Measurements from ENCODE around the gene LGALS9. TPM values are rescaled to one million over a fixed set of nuclear protein-coding genes. Genes with fewer than 3 reads are reported as not detected.

The LGALS9 gene
- polyA plus RNA-seq, 1 donor from 2014 or later, result not detected

GRCh38 chr17:27659683-27660082 is 28.7 kb downstream of the LGALS9 start:
- Histone ChIP-seq H3K27me3 (ENCODE audit: insufficient read depth, low read depth, low read length) (no peaks in the 10 kb centered on the region), H3K4me2 (ENCODE audit: low read length) (no peak overlapping the region), H4K20me1 (ENCODE audit: insufficient read depth) (no peaks in the 10 kb centered on the region), H3K36me3 (ENCODE audit: insufficient read depth, low read length) (no peaks in the 10 kb centered on the region), H3K9ac (ENCODE audit: low read length) (no peak overlapping the region), H3K79me2 (replicated peaks; ENCODE audit: insufficient read depth, low read length) (no peaks in the 10 kb centered on the region), H3K9me3 (ENCODE audit: low read length) (no peaks in the 10 kb centered on the region), H3K9me2 (ENCODE audit: insufficient read depth, low read length) (no peaks in the 10 kb centered on the region), H2AFZ (ENCODE audit: low read depth, low read length) (no peak overlapping the region), H3F3A (ENCODE audit: insufficient read depth, low read length, poor library complexity, severe bottlenecking) (no peaks in the 10 kb centered on the region), H3K27ac (ENCODE audit: low read length) (no peak overlapping the region), H3K4me3 (ENCODE audit: low read length) (no peak overlapping the region)
- TF ChIP-seq TAF1 (IDR thresholded peaks at IDR 0.05; ENCODE audit: low read depth) (no peak), SMC3 (conservative IDR thresholded peaks at IDR 0.05; ENCODE audit: poor library complexity) (no peak), MXI1 (conservative IDR thresholded peaks at IDR 0.05; ENCODE audit: poor library complexity, severe bottlenecking) (no peak), EP300 (conservative IDR thresholded peaks at IDR 0.05; ENCODE audit: poor library complexity, severe bottlenecking) (no peak), POLR2AphosphoS5 (IDR thresholded peaks at IDR 0.05) (no peak), RAD21 (conservative IDR thresholded peaks at IDR 0.05) (no peak), EZH2 (IDR thresholded peaks at IDR 0.05; ENCODE audit: borderline replicate concordance, insufficient read depth, low read length, poor library complexity, severe bottlenecking) (no peak), CTCF (IDR thresholded peaks at IDR 0.05; ENCODE audit: poor library complexity, severe bottlenecking) (no peak), REST (IDR thresholded peaks at IDR 0.05; ENCODE audit: borderline replicate concordance) (no peak)

- Histone ChIP-seq H3K27ac (ENCODE audit: low read length) (no peak overlapping the region), H3K4me2 (ENCODE audit: low read length) (no peak overlapping the region), H3F3A (ENCODE audit: insufficient read depth, low read length, poor library complexity, severe bottlenecking) (no peaks in the 10 kb centered on the region), H3K27me3 (ENCODE audit: insufficient read depth, low read depth, low read length) (no peaks in the 10 kb centered on the region), H4K20me1 (ENCODE audit: insufficient read depth) (no peaks in the 10 kb centered on the region), H3K9ac (ENCODE audit: low read length) (no peak overlapping the region), H3K79me2 (replicated peaks; ENCODE audit: insufficient read depth, low read length) (no peaks in the 10 kb centered on the region), H3K9me3 (ENCODE audit: low read length) (no peaks in the 10 kb centered on the region), H3K9me2 (ENCODE audit: insufficient read depth, low read length) (no peaks in the 10 kb centered on the region), H3K4me3 (ENCODE audit: low read length) (no peak overlapping the region), H3K36me3 (ENCODE audit: insufficient read depth, low read length) (no peaks in the 10 kb centered on the region), H2AFZ (ENCODE audit: low read depth, low read length) (no peak overlapping the region)
- no peak for TF ChIP-seq REST (IDR thresholded peaks at IDR 0.05; ENCODE audit: borderline replicate concordance)
Measured at GRCh38 chr17:27660436-27660835, 29.4 kb downstream of the LGALS9 start.

All from neural cell (in vitro differentiated cells).